Progenitor cell of endocrine pancreas (in vitro differentiated cells): Measurements from ENCODE around the gene LARP1. TPM values are rescaled to one million over a fixed set of nuclear protein-coding genes. Genes with fewer than 3 reads are reported as not detected.
A peak's percentile ranks its signal among the peaks of the same experiment; 100 is the strongest.
"Not testable (repeated sequence)": the region's sequence is repeated elsewhere in the genome, so short reads cannot be mapped to it uniquely, and the experiment has no call there.

ENCODE experiments used
- DNase-seq: peaks from one replicate; pipeline ENCODE4 v3.0.0; 2021; ENCODE audit warnings: low spot score; ENCODE audit not compliant: unreplicated experiment
- H3K27ac Mint-ChIP-seq: 2 replicates; pipeline ENCODE4 v1.8.0; 2021; ENCODE audit warnings: mild to moderate bottlenecking, moderate library complexity, mixed read lengths
- H3K27me3 Mint-ChIP-seq: 2 replicates; pipeline ENCODE4 v1.8.0; 2021; ENCODE audit warnings: mixed read lengths
- H3K36me3 Mint-ChIP-seq: 2 replicates; pipeline ENCODE4 v1.8.0; 2022; ENCODE audit warnings: mixed read lengths; ENCODE audit not compliant: insufficient read depth
- H3K4me1 Mint-ChIP-seq: 2 replicates; pipeline ENCODE4 v1.8.0; 2021; ENCODE audit warnings: low read depth, mixed read lengths
- H3K4me3 Mint-ChIP-seq: 2 replicates; pipeline ENCODE4 v1.8.0; 2021; ENCODE audit warnings: low read depth, mild to moderate bottlenecking, moderate library complexity, mixed read lengths
- H3K9me3 Mint-ChIP-seq: 2 replicates; pipeline ENCODE4 v1.8.0; 2021; ENCODE audit warnings: low read depth, mixed read lengths
- total RNA-seq: library from RNA; stranded (reverse); gene quantifications from 2 replicates; pipeline ENCODE4 v1.2.1, GENCODE V29; 2021
- TF ChIP-seq, protein P1 (sequence below): fragments of 200-600 bp; sonication (generic); IDR thresholded peaks from one replicate; pipeline ENCODE4 v1.5.0; 2021; ENCODE audit warnings: antibody characterized with exemption, mild to moderate bottlenecking; ENCODE audit not compliant: unreplicated experiment

LARP1 gene
- total RNA-seq, 1 donor from 2014 or later = 225 TPM

DNA sequence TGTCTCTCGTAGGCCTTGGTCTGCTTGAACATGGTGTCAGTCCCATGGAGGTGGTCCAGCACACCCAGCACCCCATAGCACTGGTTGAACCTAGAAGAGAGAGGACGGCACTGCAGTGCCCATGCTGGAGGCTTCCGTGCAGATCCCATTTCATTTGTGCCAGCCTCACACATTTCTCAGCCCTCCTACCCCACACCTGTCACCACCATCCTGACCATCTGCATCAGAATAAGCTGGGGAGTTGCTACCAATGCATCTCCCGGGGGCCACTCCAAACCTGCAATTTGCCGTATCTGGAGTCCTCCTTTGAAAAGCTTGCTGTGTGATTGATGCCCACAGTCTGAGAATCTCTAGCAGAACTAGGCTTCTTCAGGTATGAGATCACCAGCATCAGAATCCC, 65.2 kb downstream of the LARP1 start:
- TF ChIP-seq, protein P1, sequence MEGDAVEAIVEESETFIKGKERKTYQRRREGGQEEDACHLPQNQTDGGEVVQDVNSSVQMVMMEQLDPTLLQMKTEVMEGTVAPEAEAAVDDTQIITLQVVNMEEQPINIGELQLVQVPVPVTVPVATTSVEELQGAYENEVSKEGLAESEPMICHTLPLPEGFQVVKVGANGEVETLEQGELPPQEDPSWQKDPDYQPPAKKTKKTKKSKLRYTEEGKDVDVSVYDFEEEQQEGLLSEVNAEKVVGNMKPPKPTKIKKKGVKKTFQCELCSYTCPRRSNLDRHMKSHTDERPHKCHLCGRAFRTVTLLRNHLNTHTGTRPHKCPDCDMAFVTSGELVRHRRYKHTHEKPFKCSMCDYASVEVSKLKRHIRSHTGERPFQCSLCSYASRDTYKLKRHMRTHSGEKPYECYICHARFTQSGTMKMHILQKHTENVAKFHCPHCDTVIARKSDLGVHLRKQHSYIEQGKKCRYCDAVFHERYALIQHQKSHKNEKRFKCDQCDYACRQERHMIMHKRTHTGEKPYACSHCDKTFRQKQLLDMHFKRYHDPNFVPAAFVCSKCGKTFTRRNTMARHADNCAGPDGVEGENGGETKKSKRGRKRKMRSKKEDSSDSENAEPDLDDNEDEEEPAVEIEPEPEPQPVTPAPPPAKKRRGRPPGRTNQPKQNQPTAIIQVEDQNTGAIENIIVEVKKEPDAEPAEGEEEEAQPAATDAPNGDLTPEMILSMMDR = no peak
- Mint-ChIP-seq H3K4me3 (no peak overlapping the region), H3K27ac (peak overlapping the region; percentile 54), H3K27me3 (no peaks in the 10 kb centered on the region), H3K36me3 (peaks cover 20% of the 10 kb centered on the region), H3K9me3 (no peaks in the 10 kb centered on the region), H3K4me1 (peaks cover 5% of the 10 kb centered on the region)
- DNase-seq = no peak

DNA sequence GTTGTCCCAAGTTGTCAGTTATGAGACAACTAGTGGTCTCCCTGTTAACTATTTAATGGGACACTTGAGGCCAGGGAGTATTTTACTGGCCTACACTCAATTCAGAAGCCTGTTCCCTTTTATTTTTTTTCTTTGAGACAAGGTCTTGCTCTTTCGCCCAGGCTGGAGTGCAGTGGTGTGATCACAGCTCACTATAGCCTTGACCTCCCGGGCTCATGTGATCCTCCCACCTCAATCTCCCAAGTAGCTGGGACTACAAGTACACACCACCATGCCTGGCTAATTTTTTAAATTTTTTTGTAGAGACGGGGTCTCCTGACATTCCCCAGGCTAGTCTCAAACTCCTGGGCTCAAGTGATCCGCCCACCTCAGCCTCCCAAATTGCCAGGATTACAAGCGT, 67.7 kb downstream of the LARP1 start:
- H3K4me1 Mint-ChIP-seq, H3K4me3 Mint-ChIP-seq, DNase-seq, H3K27me3 Mint-ChIP-seq, H3K9me3 Mint-ChIP-seq: not testable (repeated sequence)
- H3K27ac Mint-ChIP-seq = peak overlapping the region; percentile 69
- H3K36me3 Mint-ChIP-seq = peaks cover 15% of the 10 kb centered on the region

DNA sequence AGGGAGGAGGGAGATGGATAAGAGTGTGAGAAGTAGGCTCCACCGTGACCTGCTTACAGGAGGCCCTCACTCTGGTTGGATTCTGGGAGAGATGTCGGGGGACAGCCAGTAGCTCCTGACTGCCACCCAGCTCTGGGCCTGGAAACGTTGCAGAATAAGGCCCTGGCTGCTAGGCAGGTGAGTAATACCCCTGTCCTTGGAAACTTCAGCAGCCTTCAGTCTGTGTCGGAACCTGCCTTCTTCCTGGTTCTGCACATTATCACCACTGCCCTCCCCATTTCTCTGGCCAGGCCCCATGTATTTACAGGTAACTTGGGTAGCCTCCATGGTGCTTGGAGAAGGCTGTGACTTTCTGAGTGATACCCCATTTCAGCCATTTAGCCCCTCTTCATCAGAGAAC, 68.4 kb downstream of the LARP1 start:
- Mint-ChIP-seq H3K27ac (peak overlapping the region; percentile 26), H3K36me3 (peaks cover 17% of the 10 kb centered on the region), H3K4me3 (no peak overlapping the region), H3K9me3 (no peaks in the 10 kb centered on the region), H3K27me3 (no peaks in the 10 kb centered on the region), H3K4me1 (peaks cover 5% of the 10 kb centered on the region)
- TF ChIP-seq, protein P1 = no peak
- DNase-seq = no peak

DNA sequence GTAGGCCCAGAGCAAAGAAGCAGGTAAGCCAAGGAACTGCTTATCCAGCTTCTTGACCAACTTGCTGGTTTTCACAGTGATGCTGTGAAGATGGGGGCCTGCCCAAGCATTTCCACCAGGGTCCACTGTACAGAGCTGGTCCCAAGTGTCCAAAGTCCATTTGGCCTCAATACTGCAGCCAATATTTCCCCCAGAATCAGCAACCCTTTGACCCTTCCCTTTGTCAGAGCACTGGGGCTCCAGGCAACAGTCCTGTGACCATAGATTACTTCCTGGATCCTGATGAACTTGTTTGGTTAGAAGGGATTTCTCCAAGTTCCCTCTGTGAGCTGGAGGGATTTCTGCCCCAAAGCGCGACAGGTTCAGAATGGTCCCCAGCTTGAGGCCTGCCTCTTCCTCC, 68.9 kb downstream of the LARP1 start:
- TF ChIP-seq, protein P1 = no peak

DNA sequence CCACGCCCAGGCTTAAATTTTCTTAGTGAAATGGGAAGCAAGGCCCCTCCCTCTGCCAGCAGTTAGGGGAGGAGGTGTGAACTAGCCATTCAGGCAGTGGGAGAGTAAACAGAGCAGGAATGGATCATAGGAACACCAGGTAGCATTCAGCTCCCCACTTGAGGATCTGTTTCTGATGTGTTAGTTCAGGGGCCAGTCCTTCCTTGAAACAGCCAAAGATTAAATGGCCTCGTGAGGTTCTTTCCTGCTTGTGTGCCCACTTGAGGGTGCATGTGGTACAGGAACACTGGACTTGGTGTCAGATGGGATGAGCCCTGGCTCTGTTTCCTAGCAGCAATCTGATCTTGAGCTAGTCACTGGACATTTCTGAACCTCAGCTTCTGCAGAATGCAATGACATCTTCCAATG, 74.0 kb downstream of the LARP1 start:
- H3K27ac Mint-ChIP-seq = no peak overlapping the region
- H3K36me3 Mint-ChIP-seq = peaks cover 13% of the 10 kb centered on the region
- H3K9me3 Mint-ChIP-seq = no peaks in the 10 kb centered on the region
- no peak overlapping the region for H3K4me3 Mint-ChIP-seq
- DNase-seq = no peak
- no peaks in the 10 kb centered on the region for H3K27me3 Mint-ChIP-seq
- TF ChIP-seq, protein P1 = no peak
- peaks cover 2% of the 10 kb centered on the region for H3K4me1 Mint-ChIP-seq

More for the DNA sequence above, 68.9 kb downstream of the LARP1 start:
- H3K36me3 Mint-ChIP-seq = peaks cover 16% of the 10 kb centered on the region
- H3K27ac Mint-ChIP-seq = peak overlapping the region; percentile 50
- H3K9me3 Mint-ChIP-seq = no peaks in the 10 kb centered on the region
- no peaks in the 10 kb centered on the region for H3K27me3 Mint-ChIP-seq
- H3K4me3 Mint-ChIP-seq = no peak overlapping the region
- DNase-seq = no peak
- peaks cover 5% of the 10 kb centered on the region for H3K4me1 Mint-ChIP-seq

DNA sequence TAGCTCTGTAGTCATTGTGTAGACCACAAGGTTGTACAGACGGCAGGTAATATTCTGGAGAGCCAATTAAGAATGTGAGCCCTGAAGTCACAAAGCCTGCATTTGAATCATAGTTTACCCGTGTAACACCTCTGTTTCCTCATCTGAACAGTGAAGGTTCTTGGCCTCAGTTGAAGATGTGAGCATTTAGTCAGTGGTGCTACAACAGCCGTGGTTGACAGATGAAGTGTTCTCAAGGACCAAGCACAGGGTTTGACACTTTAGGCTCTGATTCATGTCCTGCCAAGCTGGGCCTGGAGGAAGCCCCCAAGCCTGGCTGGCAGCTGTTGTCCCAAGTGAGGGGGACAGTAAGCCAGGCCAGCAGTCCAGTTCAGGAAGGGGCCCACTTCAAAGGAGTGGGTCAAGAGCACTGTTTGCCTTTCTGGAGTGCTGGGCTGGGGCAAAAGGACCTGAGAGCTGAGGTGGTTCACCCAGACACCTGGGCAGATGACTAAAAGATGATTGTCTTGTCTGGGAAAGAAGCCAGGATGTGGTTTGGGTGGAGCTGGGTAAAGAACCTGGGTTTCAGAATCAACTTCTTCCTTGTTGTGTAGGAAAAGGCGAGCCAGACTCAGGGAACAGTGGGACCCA, 74.5 kb downstream of the LARP1 start:
- H3K9me3 Mint-ChIP-seq = no peaks in the 10 kb centered on the region
- H3K4me3 Mint-ChIP-seq = no peak overlapping the region
- no peak for DNase-seq
- peaks cover 2% of the 10 kb centered on the region for H3K4me1 Mint-ChIP-seq
- no peak overlapping the region for H3K27ac Mint-ChIP-seq
- TF ChIP-seq, protein P1 = no peak
- H3K27me3 Mint-ChIP-seq = no peaks in the 10 kb centered on the region
- H3K36me3 Mint-ChIP-seq = peaks cover 13% of the 10 kb centered on the region
